ENCODE results near the gene HHLA2.
"Not testable (repeated sequence)": the region's sequence is repeated elsewhere in the genome, so short reads cannot be mapped to it uniquely, and the experiment has no call there.

HHLA2 gene

DNA sequence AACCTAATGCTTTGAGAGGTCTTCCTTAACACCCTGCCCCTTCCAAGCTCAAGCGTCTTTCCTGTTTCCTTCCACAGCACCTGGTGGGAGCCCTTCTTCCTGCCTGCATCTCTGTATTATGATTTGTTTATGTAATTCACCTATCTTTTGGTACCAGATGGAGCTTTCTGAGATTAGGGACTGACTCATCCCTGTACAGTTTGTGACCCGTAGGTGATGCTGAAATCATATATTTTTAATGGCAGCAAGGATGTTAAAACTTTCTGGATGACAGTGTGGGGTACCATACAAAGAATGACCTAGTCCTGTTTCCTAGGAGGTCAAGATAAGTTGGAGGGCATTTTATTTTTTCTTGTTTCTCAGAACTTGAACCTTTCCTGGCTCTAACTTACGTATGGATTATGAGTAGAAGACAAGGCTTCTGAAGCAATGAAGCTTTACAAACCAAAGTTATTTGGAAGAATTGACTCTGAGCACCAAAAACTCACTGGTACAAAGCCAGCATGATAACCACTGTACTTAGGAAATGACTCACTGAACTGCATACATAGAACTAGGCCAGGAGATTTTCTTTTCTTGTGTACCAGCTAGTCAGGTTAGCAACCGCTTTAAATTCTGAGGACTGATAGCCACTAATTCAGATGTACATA, 46.6 kb downstream of the HHLA2 start:
- DNase-seq (ENCODE audit: low read depth), result no peak

- no peak for DNase-seq (ENCODE audit: low read depth)
Observed at GRCh38 chr3:108343491-108343890, 47.1 kb downstream of the HHLA2 start.

DNA sequence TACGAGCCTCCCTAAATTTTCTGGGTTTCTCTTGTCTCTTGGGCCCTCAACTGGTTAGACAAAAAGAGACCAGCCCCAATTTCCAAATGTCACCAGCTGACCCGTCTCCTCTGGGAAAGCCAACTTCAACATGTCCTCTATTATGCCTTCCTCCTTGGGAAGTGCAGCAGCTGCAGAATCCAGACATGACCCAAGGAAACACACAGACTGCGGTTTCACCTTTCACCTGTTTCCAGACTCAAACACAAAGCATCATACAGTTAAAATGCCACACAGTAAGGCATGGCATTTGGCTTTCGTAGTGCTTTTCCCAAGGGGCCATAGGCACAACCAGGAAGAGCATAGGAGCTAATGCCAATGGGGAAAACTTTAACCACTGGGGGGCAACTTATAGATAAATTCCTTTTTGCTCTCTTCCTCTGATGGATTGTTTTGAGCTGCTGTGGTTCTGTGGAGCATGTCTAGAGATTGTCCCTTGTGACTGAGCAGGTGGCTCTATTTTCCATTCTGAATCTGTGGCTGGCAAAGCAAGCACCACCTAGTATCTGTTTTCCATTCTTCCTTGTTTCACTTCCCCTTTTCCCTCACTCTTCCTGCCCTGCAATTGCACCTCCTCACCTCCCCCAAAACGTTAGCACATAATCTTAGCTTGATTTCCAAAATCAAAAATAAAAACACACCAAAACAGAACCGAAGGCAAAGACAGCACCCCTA, 49.3 kb downstream of the HHLA2 start:
- DNase-seq (ENCODE audit: low read depth), result no peak

DNA sequence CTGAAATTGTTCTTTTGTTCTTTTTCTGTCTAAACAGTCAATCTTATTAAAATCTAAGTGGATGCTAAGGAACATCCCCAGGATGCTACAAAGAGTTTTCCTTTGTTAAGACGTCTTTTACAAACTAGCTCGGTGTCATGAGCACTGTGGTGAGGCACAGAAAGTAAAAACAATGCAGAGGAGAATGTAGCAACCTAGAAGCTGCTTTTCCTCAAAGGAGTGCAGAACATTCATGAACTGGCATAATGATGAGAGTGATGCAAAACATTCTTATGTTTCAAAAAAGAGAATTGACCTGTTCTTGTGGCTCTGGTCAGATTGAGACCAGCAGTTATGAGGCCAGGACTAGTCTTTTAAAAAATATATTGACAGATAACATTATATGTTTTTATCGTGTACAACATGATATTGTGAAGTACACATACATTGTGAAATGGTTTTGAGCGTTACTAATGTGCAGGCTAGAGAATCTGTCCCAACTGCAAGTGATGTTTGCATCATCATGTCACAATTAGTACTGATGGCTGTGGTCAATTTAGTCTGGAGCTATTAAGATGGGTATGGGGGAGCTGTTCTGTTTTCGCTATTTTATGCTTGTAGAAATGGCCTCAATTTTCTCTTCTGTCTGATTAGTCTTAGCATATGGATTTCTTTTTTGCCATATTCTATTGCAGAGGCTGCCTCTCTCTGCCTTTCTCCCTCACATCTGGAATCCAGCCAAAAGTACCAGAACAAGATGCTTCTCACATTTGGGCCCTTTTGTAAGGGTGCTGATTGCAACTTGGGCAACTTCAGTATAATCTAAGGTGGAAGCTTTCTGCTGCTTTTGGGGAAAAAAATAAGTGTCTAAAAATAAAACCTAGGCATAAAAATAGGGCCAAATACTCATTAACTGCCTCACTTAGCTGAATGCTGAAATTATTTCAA, 50.2 kb downstream of the HHLA2 start:
- DNase-seq (ENCODE audit: low read depth), result no peak

- no peak for DNase-seq (ENCODE audit: low read depth)
Observed at GRCh38 chr3:108352176-108352575, 55.8 kb downstream of the HHLA2 start.

DNA sequence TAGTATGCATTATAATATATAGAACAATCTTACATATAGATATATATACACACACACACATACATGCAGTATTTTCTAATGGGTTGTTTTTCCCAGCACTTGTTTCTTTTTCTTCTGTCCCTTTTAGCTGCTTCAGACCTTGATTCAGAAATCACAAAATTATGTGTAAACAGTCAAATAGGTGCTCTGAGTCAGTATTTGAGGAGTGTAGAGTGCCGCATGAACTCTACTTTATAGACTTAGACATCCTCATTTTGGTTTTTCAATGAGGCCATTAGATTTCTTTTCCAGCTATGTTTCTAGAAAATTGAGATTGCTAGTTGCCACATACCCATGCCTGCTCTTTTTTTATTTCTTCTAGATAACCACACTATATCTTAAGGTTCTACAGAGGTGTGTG, 58.2 kb downstream of the HHLA2 start:
- DNase-seq (ENCODE audit: low read depth), result no peak

DNA sequence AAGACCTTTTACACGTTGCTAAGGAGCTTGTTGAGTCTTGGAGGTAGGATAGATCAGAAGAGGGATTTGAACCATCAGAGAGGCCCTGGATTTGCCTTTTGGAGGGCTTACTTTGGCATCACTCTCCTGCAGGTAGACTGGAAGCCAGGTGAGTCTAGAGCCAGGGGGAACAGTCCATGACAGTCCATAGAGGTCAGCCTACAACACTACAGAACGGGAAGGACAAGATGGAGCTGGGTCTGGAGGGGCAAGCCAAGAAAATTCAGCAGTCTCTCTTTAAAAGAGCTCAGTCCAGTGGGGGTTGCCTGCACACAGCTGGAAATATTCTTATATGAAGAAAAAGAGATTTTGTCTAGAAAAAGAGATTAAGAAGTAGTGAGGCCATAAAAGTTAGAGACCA, 60.7 kb downstream of the HHLA2 start:
- no peak for DNase-seq (ENCODE audit: low read depth)

DNA sequence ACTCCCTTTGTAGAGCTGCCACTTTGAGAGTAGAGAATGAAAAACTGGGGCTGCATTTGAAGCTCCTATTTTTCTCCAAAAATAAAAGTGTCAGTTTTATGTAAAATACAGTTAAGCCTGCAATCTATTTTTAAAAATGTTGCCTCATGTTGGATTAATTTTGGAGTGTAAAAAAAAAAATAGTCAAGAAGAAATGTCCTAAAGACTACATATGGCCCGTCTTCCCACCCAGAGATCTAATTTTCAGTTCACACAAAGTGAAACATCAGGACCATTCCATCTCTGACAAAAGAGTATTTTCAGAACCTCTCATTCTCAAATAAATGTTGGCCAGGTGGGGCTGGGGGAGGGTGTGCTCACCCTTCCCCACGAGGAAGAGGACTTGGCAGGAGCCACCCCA, 62.7 kb downstream of the HHLA2 start:
- no peak for DNase-seq (ENCODE audit: low read depth)

DNA sequence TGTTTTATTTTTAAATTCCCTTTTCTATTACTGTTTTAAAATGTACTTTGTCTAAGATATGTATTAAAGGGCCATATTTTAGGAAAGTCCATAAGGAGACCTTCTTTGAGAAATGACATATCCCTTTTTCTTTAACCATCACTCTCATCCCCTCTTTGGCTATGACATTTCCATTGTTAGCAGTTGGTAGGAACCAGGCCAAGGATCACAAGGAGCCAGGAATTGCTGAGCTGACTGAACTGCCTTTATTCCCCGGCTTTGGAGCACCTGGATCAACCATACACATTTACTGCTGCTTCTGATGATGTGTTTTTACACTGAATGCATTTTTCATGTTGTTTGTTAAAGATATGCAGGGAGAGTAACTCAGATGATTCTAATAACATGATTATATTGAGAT, 79.7 kb downstream of the HHLA2 start:
- DNase-seq (ENCODE audit: low read depth), result no peak

DNA sequence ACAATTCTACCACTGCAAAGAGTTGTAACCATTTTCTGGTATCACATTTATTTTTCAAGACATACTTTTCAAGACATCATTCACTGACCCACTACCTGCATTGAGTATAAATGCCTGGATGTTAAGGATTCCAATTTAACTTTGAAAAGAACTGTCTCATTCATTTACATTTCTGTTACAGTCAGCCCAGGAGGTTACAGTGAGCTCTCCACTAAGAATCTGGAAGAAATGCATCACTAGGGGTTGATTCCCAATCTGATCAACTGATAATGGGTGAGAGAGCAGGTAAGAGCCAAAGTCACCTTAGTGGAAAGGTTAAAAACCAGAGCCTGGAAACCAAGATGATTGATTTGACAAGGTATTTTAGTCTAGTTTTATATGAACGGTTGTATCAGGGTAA, 81.0 kb downstream of the HHLA2 start:
- DNase-seq (ENCODE audit: low read depth), result no peak

- no peak for DNase-seq (ENCODE audit: low read depth)
Observed at GRCh38 chr3:108378153-108378951, 82.0 kb downstream of the HHLA2 start.

GRCh38 chr3:108378952-108379342, 82.6 kb downstream of the HHLA2 start:
- not testable (repeated sequence) for DNase-seq (ENCODE audit: low read depth)

- DNase-seq (ENCODE audit: low read depth), result no peak
Observed at GRCh38 chr3:108380128-108380795, 83.9 kb downstream of the HHLA2 start.

- DNase-seq (ENCODE audit: low read depth), result no peak
Observed at GRCh38 chr3:108381529-108382140, 85.3 kb downstream of the HHLA2 start.

- DNase-seq (ENCODE audit: low read depth), result no peak
Observed at GRCh38 chr3:108383306-108383705, 87.0 kb downstream of the HHLA2 start.

- DNase-seq (ENCODE audit: low read depth), result no peak
Observed at GRCh38 chr3:108387063-108387462, 90.7 kb downstream of the HHLA2 start.

GRCh38 chr3:108388136-108389132, 92.1 kb downstream of the HHLA2 start:
- DNase-seq (ENCODE audit: low read depth), result no peak

DNA sequence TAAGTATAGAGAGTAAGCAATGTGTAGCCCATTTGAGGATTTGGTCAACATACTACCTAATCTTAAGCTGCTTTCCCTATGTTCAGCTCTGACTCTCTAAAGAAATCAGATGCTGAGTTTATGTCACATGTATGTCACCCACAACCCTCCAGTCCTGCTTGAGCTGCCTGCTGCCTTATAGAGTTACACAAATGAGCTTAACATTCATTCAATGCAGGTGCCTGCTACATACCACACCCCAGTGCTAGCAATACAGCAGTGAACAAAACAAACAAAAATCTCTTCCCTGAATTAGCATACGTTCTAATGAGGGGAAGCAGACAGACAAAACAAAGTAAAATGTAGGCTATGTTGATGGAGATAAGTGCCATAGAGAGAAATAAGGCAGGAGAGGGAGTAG, 93.0 kb downstream of the HHLA2 start:
- no peak for DNase-seq (ENCODE audit: low read depth)

DNA sequence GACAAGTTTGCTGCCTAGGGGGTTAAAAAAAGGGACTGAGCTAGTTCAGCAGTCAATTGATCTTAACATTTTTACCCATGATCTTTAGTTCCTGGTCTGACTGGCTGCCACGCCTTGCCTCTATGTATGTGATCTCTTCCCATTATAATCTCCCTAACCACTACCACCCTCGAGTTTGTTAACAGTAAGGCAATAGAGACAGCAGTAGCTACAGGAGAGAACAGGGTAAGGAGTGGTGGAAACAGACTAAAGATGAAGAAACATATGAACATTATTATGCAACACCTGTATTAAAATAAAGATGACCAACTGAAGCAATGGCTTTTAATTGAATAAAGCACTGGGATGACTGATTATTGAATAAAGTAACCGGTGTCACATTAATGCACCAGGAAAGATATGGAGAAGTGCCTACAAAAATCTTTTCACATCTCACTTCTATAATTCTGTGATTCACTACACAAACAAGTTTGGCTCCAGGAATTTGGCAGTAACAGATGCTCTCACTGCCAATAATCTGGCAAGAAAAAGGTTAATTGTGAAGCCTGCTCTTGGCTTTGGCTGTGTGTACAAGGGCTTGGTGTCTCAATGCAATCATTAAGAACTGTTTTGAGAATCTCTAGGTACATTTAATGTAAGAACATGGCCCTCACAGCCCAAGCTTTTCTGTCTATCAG, 95.7 kb downstream of the HHLA2 start:
- DNase-seq (ENCODE audit: low read depth), result no peak
